GM19023 (cell line): ENCODE measurements around the gene SLC22A23.

Source experiments
- ATAC-seq: cut with Tn5 transposase; IDR thresholded peaks from one replicate; pipeline ENCODE4 v1.9.1; 2021; ENCODE audit warnings: mild to moderate bottlenecking, moderate library complexity; ENCODE audit not compliant: unreplicated experiment

Gene SLC22A23

DNA sequence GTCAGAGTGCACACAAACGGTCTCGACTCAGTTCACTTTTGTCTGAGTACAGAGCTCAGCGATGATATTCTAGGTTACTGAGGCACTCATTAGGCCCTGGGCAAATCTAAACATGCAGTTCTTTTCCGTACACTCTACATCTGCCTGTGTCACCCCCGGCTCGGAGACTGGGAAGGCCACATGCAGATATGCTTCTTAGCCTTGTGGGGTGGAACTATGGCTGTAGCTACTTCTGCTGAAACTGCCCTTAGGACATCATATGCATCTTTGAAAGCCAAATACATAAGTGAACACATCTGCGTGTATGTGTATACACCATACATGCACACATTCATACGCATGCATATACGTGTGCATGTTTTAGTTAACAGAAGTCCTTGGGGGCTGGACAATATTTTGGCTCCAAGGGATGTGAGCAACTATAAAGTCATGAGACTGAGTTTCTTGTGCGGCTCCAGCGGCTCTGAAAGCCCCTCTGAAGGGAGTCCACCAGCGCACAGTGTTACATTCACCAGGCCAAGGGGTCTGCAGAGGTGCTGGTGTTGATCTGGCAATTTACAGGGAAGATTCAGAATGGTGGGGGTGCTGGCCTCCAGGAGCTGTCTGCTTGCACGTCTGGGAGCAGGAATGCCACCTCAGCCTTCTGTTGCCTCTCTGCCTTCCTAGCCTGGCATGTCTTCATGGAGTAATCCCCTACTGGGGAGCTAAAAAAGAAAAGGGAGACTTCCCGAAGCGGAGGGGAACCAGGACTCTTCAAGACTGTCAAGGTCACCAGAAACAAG lies 166.5 kb downstream of the SLC22A23 start:
- no peak for ATAC-seq

- ATAC-seq, result no peak
These were observed 167.2 kb downstream of the SLC22A23 start for GRCh38 chr6:3289664-3290055.

DNA sequence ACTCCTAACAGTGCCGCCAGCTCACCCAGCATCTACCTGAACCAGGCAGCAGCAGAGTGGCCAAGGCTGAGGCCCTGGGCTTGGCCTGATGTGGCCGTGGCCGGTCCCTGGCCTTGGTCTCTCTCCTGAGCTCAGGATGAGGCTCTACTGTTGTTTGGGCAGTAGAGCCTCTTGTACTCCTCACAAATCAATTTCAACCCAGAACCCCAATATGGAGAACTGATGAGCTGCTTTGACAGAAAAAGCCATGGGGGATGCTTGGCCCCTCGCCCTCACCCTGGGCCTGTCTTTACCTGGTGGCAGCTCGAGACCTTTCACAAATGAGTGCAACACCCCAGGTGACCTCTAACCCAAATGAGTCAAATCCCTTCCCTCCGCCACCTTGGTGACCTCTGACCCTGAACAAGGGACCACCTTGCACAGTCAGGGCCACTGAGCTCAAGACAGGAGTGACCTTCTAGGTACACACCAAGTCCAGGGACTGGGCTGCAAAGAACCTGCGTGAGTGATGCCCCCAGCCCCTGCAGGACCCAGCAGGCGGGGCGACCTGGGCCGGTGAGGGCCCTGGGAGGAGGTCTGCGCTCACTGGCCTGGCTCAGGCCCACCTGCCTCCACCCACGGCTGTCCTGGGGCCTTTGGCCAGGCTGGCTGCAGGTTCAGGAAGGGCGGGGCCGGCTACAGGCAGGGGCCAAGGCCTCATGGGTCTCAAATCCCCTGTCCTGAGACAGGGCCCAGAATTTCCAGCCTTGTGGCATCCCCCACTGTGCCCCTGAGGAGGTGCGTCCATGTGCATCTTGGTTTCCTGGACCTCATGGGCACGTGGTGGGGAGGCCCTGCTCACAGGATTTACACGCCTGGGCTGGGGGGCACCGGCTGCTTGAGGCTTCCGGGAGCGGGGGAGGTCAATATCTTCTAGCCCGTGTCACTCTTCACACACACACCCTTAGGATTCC lies 167.9 kb downstream of the SLC22A23 start:
- no peak for ATAC-seq

DNA sequence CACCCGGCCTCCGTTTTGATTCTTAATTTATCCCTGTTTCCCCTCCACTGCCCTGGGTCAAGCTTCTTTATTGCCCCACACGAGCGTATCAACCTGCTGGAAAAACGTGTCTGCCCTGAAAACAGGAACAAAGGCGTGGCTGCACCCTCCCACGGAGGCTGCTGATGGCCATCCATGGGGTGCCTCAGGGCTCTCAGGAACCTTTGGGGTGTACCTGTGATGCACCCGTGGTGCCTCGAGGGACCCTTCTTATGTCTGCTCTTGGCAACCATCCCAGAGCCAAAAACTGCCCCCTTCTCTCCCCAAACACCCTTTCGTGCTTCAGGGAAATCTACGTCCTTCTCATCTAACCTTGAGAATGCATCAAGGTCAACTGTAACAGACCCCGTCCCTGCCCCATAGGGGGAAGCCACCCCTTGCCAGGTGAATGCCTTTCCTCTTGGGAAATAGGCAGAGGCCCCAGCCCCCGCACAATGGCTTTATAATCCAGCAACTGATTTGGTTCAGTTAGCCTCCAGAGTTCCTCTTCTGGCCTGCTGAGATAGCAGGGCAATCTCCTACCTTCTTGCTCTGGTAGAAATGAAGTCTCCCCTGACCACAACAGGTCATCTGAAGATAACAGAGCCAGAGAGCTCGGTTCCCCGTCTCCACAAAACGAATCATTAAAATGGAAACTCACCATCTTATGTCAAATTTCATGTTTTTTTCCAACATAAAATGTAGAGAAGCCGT lies 168.7 kb downstream of the SLC22A23 start:
- no peak for ATAC-seq

GRCh38 chr6:3287308-3287707 lies 169.5 kb downstream of the SLC22A23 start:
- no peak for ATAC-seq

DNA sequence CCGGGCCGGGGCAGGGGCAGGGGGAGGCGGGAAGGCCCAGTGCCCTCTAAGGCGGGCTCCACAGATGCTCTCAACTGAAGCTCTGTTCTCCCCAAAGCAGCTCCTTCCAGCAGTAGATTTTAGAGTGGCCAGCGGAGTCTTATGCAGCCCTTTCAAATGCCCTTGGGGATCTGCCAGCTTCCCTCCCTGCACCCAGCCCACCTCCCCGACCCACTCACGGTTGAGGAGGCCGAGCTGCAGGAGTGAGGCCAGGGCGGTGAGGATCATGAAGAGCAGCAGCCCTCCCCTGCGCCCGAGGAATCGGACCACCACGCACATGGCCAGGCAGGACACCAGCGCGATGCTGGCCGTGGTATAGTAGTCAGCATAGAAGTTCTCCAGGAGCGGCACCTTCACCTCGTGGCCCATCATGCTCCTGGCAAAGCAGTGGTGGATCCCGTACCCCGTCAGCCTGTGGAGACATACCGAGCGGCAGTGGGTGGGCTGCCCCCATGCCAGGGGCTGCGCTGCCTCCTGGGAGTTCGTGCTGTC lies 170.1 kb downstream of the SLC22A23 start:
- no peak for ATAC-seq

DNA sequence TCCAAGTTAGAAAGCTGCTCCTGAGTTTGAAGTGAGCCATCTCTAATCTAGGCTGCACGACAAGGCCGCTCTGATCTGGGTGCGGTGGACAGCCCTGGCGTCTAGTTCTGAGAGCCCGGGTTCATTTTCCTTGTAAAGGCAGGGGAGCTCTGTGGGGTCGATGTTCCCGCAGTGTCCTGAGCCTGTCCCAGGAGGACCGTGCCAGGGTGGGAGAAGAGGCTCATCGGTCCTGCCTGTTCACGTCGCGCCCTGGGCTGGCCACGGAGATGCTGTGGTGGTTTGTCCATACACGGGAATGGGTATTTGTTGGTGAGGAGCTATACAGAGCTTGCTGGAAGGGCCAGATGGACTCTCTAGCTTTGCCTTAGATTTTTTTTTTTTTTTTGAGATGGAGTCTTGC lies 171.1 kb downstream of the SLC22A23 start:
- ATAC-seq, result no peak

DNA sequence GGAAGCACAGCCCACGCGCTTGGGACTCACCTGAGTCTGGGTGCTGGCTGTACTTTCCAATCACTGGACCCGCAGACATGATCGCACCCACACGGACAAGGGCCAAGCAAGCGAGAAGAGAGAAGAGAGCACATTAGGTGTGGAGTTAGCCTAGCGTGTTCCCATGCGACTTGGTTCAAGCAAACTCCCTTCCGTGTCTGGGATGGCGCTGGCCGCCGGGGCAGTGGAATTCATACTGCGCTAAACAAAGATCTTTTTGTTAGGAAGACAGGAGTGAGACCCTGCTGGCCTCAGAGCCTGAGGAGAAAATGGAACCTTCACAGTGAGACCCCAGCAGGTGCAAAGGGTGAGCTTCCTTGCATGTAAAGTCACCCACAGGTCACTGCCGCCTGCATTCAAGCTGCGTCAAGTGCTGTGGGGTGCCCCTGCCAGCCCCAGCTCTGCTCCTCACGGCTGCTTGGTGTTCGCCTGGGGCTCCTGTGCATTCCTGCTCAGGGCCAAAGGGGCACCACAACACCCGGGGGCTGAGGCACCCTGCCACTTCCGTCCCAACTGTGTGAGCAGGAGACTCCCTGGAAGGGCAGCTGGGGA lies 171.7 kb downstream of the SLC22A23 start:
- no peak for ATAC-seq

GRCh38 chr6:3284436-3284876 lies 172.4 kb downstream of the SLC22A23 start:
- ATAC-seq, result no peak

DNA sequence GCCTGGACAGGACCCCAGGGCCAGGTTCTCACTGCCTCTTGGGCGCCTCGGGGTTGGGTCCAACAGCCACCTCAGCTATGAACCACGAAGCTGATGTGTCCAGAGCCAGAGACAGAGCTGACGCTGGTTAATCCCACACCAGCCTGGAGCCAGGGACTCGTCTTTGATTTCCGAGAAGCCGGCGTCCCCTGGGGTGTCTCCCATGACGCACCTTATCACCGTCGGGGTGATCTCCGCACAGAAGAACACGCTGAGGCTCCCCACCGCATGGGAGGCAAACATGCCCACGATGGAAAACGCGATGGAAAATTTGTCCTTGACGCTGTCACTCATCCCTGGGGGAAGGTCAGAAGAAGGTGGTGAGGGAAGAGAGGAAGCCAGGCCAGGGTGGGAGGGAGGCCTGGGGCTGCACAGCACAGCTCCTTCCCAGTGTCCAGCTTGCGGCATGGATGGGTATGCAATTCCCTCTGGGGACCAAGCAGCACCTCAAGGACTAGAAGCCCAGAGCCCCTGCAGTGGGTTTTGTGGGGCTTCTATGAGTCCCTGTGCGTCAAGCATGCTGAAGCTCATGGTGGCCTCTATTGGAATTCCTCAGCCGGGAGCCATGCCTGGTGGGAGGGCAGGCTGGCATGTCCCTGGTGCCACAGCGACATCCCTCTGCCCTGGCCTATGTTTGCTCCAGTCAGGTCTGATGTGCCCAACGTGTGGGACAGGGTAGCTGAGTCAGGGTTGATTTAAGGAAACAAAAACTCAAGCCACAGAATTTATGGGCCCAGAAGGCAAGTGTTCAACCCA lies 173.0 kb downstream of the SLC22A23 start:
- ATAC-seq, result no peak

GRCh38 chr6:3283241-3283640 lies 173.6 kb downstream of the SLC22A23 start:
- no peak for ATAC-seq

DNA sequence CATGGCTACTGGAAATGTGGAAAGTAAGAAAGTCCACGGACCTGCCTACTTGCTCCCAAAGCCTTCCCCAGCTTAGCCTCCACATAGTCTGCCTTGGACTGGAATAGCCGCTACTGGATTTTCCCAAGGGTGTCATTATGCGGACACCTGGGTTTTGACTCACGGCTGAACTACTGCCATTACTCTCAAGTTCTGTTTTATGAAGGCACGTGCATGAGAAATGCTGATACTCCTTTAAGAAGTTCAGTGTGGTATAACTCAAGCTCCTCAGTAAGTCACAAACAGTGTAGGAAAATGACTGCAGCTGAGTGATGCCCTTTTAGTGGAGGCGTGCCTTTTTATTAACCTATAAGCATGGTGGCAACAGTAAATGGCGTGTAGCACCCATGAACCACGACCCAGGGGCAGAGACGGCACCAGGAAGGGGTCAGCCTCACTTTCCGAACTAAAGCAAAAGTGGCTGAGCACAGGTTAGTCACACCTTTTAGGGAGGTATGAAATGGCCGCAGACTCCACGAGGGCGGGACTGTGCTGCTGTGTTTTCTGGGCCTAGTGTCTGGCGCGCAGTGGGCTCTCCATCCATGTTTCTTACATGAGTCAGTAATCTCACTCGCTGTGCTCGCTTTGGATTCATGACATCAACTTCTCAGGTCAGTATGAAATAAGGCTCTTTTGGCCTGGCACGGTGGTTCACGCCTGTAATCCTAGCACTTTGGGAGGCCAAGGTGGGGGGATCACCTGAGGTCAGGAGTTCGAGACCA lies 174.2 kb downstream of the SLC22A23 start:
- ATAC-seq, result no peak

GRCh38 chr6:3281631-3282475 lies 175.0 kb downstream of the SLC22A23 start:
- no peak for ATAC-seq

- ATAC-seq, result no peak
These were observed 175.9 kb downstream of the SLC22A23 start for GRCh38 chr6:3280866-3281465.

GRCh38 chr6:3280091-3280490 lies 176.8 kb downstream of the SLC22A23 start:
- no peak for ATAC-seq

- no peak for ATAC-seq
These were observed 178.2 kb downstream of the SLC22A23 start for GRCh38 chr6:3278691-3279090.

DNA sequence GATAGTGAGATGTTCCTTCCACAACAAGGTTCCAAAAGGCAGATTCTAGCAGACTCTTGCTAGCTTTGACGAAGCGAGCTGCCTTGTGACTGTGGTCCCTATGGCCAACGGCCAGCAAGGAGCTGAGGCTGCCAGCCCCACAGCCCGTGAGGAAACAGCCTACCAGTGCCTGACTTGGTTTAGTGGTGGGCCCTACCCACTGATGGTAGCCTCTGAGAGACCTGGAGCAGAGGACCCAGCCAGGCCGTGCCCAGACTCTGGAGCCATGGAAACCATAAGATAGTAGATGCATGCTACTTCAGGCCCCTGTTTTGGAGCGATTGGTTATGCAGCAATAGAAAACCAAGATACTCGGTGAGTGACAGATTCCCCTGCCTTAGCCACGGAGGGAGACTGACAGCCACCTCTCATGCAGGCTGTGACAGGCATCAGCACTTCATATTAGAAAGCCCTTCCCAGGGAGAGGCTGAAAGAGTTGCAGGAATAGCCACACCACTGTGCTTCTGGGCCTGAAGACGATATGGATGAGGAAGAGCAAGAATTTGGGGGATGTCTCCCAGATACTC lies 178.9 kb downstream of the SLC22A23 start:
- ATAC-seq, result no peak
